Measurements from ENCODE around the gene SULT1C4.

The SULT1C4 gene

DNA sequence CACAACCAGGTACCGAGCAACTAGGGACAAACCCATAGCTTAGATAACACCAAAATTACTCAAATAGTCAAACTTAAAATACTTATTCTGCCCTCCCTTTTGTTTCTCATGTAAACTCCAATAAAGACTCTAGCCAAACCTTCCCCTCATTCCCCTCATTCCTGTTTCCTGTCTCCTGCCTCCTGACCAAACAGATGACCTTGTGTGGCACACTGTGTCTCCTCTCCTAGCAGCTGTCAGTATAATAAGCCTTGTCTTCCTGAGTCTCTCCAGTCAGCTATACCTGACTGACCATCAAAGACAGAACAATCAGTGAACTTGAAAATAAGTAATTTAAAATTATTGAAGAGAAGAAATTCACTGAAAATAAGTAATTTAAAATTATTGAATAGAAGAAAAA is 14.3 kb downstream of the SULT1C4 start:
- no peak for DNase-seq (ENCODE audit: low spot score)
- TF ChIP-seq, protein P1, sequence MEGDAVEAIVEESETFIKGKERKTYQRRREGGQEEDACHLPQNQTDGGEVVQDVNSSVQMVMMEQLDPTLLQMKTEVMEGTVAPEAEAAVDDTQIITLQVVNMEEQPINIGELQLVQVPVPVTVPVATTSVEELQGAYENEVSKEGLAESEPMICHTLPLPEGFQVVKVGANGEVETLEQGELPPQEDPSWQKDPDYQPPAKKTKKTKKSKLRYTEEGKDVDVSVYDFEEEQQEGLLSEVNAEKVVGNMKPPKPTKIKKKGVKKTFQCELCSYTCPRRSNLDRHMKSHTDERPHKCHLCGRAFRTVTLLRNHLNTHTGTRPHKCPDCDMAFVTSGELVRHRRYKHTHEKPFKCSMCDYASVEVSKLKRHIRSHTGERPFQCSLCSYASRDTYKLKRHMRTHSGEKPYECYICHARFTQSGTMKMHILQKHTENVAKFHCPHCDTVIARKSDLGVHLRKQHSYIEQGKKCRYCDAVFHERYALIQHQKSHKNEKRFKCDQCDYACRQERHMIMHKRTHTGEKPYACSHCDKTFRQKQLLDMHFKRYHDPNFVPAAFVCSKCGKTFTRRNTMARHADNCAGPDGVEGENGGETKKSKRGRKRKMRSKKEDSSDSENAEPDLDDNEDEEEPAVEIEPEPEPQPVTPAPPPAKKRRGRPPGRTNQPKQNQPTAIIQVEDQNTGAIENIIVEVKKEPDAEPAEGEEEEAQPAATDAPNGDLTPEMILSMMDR (IDR thresholded peaks at IDR 0.05; ENCODE audit: borderline replicate concordance, control extremely low read depth, extremely low read depth, insufficient read depth, missing control alignments): no peak
- in situ Hi-C loops (cut with MboI; ENCODE audit: low sequenced_read_pairs, unreplicated experiment): no loop called here

DNA sequence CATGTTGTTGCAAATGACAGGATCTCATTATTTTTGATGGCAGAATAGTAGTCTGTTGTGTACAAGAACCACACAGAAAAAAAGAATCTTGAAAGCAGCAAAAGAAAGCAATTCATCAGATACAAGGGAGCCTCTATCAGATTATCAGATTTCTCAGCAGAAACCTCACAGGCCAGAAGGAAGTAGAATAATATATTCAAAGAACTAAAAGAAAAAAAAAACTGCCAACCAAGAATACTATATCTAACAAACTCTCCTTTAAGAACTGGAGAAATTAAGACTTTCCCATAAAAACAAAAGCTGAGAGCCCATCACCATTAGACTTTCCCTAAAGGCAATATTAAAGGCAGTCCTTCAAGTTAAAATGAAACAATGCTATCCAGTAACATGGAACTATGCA is 15.4 kb downstream of the SULT1C4 start:
- in situ Hi-C loops (cut with MboI; ENCODE audit: low sequenced_read_pairs, unreplicated experiment): no loop called here
- DNase-seq (ENCODE audit: low spot score): no peak
- TF ChIP-seq, protein P1 (IDR thresholded peaks at IDR 0.05; ENCODE audit: borderline replicate concordance, control extremely low read depth, extremely low read depth, insufficient read depth, missing control alignments): no peak

DNA sequence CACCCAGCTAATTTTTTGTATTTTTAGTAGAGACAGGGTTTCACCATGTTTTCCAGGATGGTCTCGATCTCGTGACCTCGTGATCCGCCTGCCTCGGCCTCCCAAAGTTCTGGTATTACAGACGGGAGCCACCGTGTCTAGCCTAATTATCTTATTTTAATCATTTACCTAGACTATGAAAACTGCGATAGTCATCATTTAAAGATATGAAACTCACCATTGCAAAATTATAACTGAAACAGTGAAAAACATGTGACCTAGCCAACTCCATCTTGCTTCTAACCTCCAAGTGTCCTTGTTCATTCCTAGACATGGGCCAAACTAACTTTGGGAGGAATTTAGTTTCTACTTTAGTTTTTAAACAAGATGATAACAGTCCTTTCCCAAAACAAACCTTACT is 17.4 kb downstream of the SULT1C4 start:
- TF ChIP-seq, protein P1 (IDR thresholded peaks at IDR 0.05; ENCODE audit: borderline replicate concordance, control extremely low read depth, extremely low read depth, insufficient read depth, missing control alignments): no peak
- DNase-seq (ENCODE audit: low spot score): no peak
- in situ Hi-C loops (cut with MboI; ENCODE audit: low sequenced_read_pairs, unreplicated experiment): no loop called here

DNA sequence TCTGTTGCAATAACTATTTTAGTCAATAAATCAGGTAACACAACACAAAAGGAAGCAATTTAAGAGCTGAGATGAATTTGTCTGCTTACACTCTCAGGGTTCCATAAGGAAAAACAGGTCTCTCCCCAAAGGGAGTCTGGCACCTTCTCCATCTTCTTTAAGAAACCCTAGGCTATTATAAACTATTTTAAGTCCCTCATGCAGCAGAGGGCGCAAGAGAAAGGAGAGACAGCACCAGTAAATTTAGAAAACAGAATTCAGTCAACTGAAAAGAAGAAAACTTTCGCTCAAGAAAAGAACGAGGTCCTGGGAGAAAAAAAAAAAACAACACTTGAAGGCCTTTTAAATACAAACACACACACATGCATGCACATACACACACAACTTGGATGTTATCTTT is 19.1 kb downstream of the SULT1C4 start:
- TF ChIP-seq, protein P1 (IDR thresholded peaks at IDR 0.05; ENCODE audit: borderline replicate concordance, control extremely low read depth, extremely low read depth, insufficient read depth, missing control alignments): peak; percentile 16
- DNase-seq (ENCODE audit: low spot score): no peak
- in situ Hi-C loops (cut with MboI; ENCODE audit: low sequenced_read_pairs, unreplicated experiment): no loop called here

DNA sequence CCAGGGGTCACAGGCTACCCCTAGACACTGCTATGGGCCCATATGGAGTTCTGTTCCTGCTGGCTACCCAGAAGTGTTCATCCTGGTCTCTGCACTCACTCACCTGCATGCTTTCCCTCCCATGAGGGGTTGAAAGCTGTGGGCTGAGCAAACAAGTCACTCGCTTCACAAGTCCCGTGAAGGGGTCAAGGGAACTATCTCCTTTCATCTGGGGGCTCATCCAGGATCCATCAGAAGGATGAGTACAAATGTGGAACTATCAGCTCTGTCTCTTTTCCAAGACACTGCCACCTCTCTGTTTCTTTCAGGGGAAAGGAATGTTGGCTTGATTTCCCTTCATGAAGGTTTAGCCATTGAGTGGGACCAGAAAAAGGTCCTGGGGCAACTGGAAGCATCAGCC is 21.7 kb downstream of the SULT1C4 start:
- TF ChIP-seq, protein P1 (IDR thresholded peaks at IDR 0.05; ENCODE audit: borderline replicate concordance, control extremely low read depth, extremely low read depth, insufficient read depth, missing control alignments): no peak
- DNase-seq (ENCODE audit: low spot score): no peak
- in situ Hi-C loops (cut with MboI; ENCODE audit: low sequenced_read_pairs, unreplicated experiment): no loop called here

DNA sequence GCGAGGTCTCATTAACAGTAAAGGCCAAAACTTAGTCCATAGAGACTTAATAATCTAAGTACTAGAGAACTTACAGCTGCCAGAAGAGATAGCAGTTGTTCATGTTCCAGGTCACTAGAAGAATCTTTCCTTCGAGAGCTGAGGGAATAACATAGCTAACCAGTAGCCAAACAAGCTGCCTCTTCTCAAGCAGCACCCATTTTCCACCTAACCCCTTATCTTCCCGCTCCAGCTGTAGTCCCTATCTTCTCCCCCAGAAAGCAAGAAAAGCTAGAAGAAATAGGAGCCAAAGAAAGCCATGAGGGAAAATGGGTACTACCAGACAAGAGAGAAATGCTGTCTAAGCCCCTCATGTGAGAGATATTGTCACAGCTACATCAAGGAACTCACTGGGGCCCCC is 24.0 kb downstream of the SULT1C4 start:
- TF ChIP-seq, protein P1 (IDR thresholded peaks at IDR 0.05; ENCODE audit: borderline replicate concordance, control extremely low read depth, extremely low read depth, insufficient read depth, missing control alignments): no peak
- in situ Hi-C loops (cut with MboI; ENCODE audit: low sequenced_read_pairs, unreplicated experiment): no loop called here

DNA sequence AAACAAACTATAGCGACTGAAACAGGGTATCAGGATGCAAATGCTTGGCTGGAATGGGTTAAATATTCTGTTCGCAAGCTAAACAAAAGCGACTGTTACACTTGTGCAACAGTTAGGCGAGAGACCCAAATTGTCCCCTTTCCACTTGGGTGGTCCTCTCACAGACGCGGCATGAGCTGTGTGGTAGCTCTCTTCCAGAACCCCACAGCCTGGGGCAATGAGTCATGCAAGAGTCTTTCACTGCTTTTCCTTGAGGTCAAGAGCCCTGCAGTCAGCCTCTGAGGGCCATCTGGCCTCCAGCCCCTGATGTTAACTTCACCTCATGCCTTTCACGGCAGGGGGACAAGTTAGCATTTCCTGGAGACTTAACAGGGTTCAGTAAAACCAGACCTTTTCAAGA is 25.7 kb downstream of the SULT1C4 start:
- TF ChIP-seq, protein P1 (IDR thresholded peaks at IDR 0.05; ENCODE audit: borderline replicate concordance, control extremely low read depth, extremely low read depth, insufficient read depth, missing control alignments): no peak
- in situ Hi-C loops (cut with MboI; ENCODE audit: low sequenced_read_pairs, unreplicated experiment): no loop called here
- no peak for DNase-seq (ENCODE audit: low spot score)

More for the DNA sequence above, 24.0 kb downstream of the SULT1C4 start:
- DNase-seq (ENCODE audit: low spot score): no peak
